Natural killer cell (primary cell): ENCODE data around the gene ARRDC1. TPM values are rescaled to one million over a fixed set of nuclear protein-coding genes. Genes with fewer than 3 reads are reported as not detected.

Experiments
- ATAC-seq, 3 donors: fragments of 150-1000 bp in 2 of 3; fragments of 200-7000 bp in 1 of 3; cut with Tn5 transposase; 1 replicate in 1 of 3; 2 replicates in 2 of 3; pipeline ENCODE4 v1.10.0; 2021; ENCODE audit warnings: mild to moderate bottlenecking in 2 of 3, moderate library complexity in 2 of 3
- DNase-seq, 2 donors: peaks; one replicate each; pipeline versions ENCODE4 v3.0.0 to v3.0.0-alpha.2; 2013 to 2021; ENCODE audit warnings: mixed read lengths in 1 of 2
- H3K27ac ChIP-seq: one replicate; pipeline ENCODE4 v1.5.1; 2013; ENCODE audit warnings: mild to moderate bottlenecking, low read length
- H3K27me3 ChIP-seq: one replicate; pipeline ENCODE4 v1.6.1; 2013; ENCODE audit warnings: low read length; ENCODE audit not compliant: control insufficient read depth, insufficient read depth
- H3K36me3 ChIP-seq: one replicate; pipeline ENCODE4 v1.6.1; 2013; ENCODE audit warnings: low read length; ENCODE audit not compliant: control insufficient read depth, insufficient read depth
- H3K4me1 ChIP-seq: one replicate; pipeline ENCODE4 v1.6.1; 2013; ENCODE audit warnings: low read length; ENCODE audit not compliant: control insufficient read depth, insufficient read depth
- H3K4me3 ChIP-seq: one replicate; pipeline ENCODE4 v1.5.1; 2013; ENCODE audit warnings: low read length
- H3K9me3 ChIP-seq: one replicate; pipeline ENCODE4 v1.6.1; 2013; ENCODE audit warnings: low read length; ENCODE audit not compliant: control insufficient read depth, insufficient read depth
- H3K27ac Mint-ChIP-seq, 2 donors: one replicate each; pipeline ENCODE4 v1.8.0; 2022; ENCODE audit warnings: mild to moderate bottlenecking in 2 of 2, mixed read lengths in 2 of 2, moderate library complexity in 1 of 2
- H3K27me3 Mint-ChIP-seq, 2 donors: one replicate each; pipeline ENCODE4 v1.8.0; 2022; ENCODE audit warnings: low read depth in 2 of 2, mixed read lengths in 2 of 2
- H3K36me3 Mint-ChIP-seq: one replicate; pipeline ENCODE4 v1.8.0; 2022; ENCODE audit warnings: mixed read lengths
- H3K4me1 Mint-ChIP-seq, 2 donors: one replicate each; pipeline ENCODE4 v1.8.0; 2022; ENCODE audit warnings: mixed read lengths in 2 of 2
- H3K4me3 Mint-ChIP-seq: one replicate; pipeline ENCODE4 v1.8.0; 2022; ENCODE audit warnings: mild to moderate bottlenecking, moderate library complexity, mixed read lengths
- H3K9me3 Mint-ChIP-seq, 2 donors: one replicate each; pipeline ENCODE4 v1.8.0; 2022; ENCODE audit warnings: mixed read lengths in 2 of 2
- CTCF ChIP-seq: fragments of 200-600 bp; IDR thresholded peaks from one replicate; pipeline ENCODE4 v1.8.0; 2022; ENCODE audit warnings: antibody characterized with exemption
- WGBS: methylation state at CpG from one replicate; pipeline ENCODE4 v1.1.7; 2013; ENCODE audit warnings: missing lambda C conversion rate; ENCODE audit not compliant: insufficient coverage; 5-methylcytosine and 5-hydroxymethylcytosine counted together
- intact Hi-C: fragments of 100-400 bp; cut with micrococcal nuclease; formaldehyde crosslinking; loops from one replicate; pipeline ENCODE4 v1.14.2; 2022
- total RNA-seq, 4 donors: library from RNA; stranded (reverse); fragments of 120-200 nt in 1 of 4; gene quantifications; one replicate each; pipeline versions ENCODE4 v1.2.3 to v1.2.4, GENCODE V29; 2013 to 2022

Gene ARRDC1
- total RNA-seq, 3 donors from 2014 or later (not counting 1 experiment from before 2014, with no cell fraction given): 80.7 to 105 (median 92.9) TPM

GRCh38 chr9:137650779-137651178 is 45.3 kb downstream of the ARRDC1 start:
- Mint-ChIP-seq H3K27ac (peak overlapping the region; percentile 85 to 91), H3K36me3 (no peaks in the 10 kb centered on the region), H3K9me3 (no peaks in the 10 kb centered on the region), H3K27me3 (no peaks in the 10 kb centered on the region), H3K4me3 (no peak overlapping the region), H3K4me1 (peaks cover 47 to 51% of the 10 kb centered on the region in 2 donors)
- DNase-seq (no peak), ATAC-seq (no peak)
- no peak overlapping the region for H3K4me3 ChIP-seq
- WGBS: 94% methylated on average over 7 of the region's 7 CpGs
- H3K9me3 ChIP-seq: no peaks in the 10 kb centered on the region
- peaks cover 29% of the 10 kb centered on the region for H3K36me3 ChIP-seq
- no peaks in the 10 kb centered on the region for H3K27me3 ChIP-seq
- intact Hi-C loops: no loop called here
- no peak overlapping the region for H3K27ac ChIP-seq
- peaks cover 27% of the 10 kb centered on the region for H3K4me1 ChIP-seq
- TF ChIP-seq CTCF: no peak

GRCh38 chr9:137656416-137656815 is 50.9 kb downstream of the ARRDC1 start:
- ATAC-seq (no peak), DNase-seq (no peak)
- Mint-ChIP-seq H3K36me3 (no peaks in the 10 kb centered on the region), H3K27ac (peak overlapping the region in 1 of 2 donors; percentile 18), H3K4me3 (no peak overlapping the region), H3K9me3 (no peaks in the 10 kb centered on the region), H3K4me1 (peaks cover 36 to 39% of the 10 kb centered on the region in 2 donors), H3K27me3 (no peaks in the 10 kb centered on the region)
- Histone ChIP-seq H3K27ac (no peak overlapping the region), H3K4me1 (peaks cover 9% of the 10 kb centered on the region), H3K36me3 (peaks cover 29% of the 10 kb centered on the region), H3K27me3 (no peaks in the 10 kb centered on the region), H3K4me3 (no peak overlapping the region), H3K9me3 (no peaks in the 10 kb centered on the region)
- WGBS: 98% methylated on average over 6 of the region's 6 CpGs
- intact Hi-C loops: no loop called here
- TF ChIP-seq CTCF: no peak

- Mint-ChIP-seq H3K4me3 (no peak overlapping the region), H3K36me3 (no peaks in the 10 kb centered on the region), H3K4me1 (peaks cover 30 to 33% of the 10 kb centered on the region in 2 donors), H3K9me3 (no peaks in the 10 kb centered on the region), H3K27me3 (no peaks in the 10 kb centered on the region), H3K27ac (peak overlapping the region; percentile 19 to 47)
- peaks cover 19% of the 10 kb centered on the region for H3K36me3 ChIP-seq
- intact Hi-C loops: no loop called here
- no peak for DNase-seq
- no peak overlapping the region for H3K27ac ChIP-seq
- WGBS: 63% methylated on average over 2 of the region's 2 CpGs
- TF ChIP-seq CTCF: no peak
- H3K9me3 ChIP-seq: no peaks in the 10 kb centered on the region
- H3K4me3 ChIP-seq: no peak overlapping the region
- peaks cover 9% of the 10 kb centered on the region for H3K4me1 ChIP-seq
- H3K27me3 ChIP-seq: no peaks in the 10 kb centered on the region
- no peak for ATAC-seq
These were observed 52.1 kb downstream of the ARRDC1 start for GRCh38 chr9:137657606-137658005.

- peak in 1 of 3 donors; percentile 26 for ATAC-seq
These were observed 53.3 kb downstream of the ARRDC1 start for GRCh38 chr9:137658781-137659180.

More at GRCh38 chr9:137658781-137659180, 53.3 kb downstream of the ARRDC1 start:
- no peaks in the 10 kb centered on the region for H3K9me3 ChIP-seq
- no peak for DNase-seq
- no peaks in the 10 kb centered on the region for H3K27me3 ChIP-seq
- no peak overlapping the region for H3K4me3 ChIP-seq
- Mint-ChIP-seq H3K4me1 (peaks cover 37 to 40% of the 10 kb centered on the region in 2 donors), H3K9me3 (no peaks in the 10 kb centered on the region), H3K27ac (peak overlapping the region; percentile 12 to 76), H3K36me3 (no peaks in the 10 kb centered on the region), H3K4me3 (no peak overlapping the region), H3K27me3 (no peaks in the 10 kb centered on the region)
- no peak overlapping the region for H3K27ac ChIP-seq
- 0% methylated on average over 1 of the region's 2 CpGs for WGBS
- H3K4me1 ChIP-seq: peaks cover 9% of the 10 kb centered on the region
- TF ChIP-seq CTCF: no peak
- intact Hi-C loops: no loop called here
- H3K36me3 ChIP-seq: peaks cover 17% of the 10 kb centered on the region
